IMR-90 (cell line): ENCODE results near the gene FAM83C. TPM values are rescaled to one million over a fixed set of nuclear protein-coding genes. Genes with fewer than 3 reads are reported as not detected.

Source experiments
- ATAC-seq: fragments of 200-7000 bp; cut with Tn5 transposase; 2 replicates; pipeline ENCODE4 v1.9.1; 2020; ENCODE audit warnings: low read depth, mild to moderate bottlenecking, moderate library complexity
- BruUV-seq: library from RNA; stranded (reverse); fragments of 400-500 nt; replicated peaks from 2 replicates; lab custom pipeline; 2021; lab: Mats Ljungman, UMichigan
- CTCF ChIA-PET: fragments of 300-600 bp; formaldehyde crosslinking; extraction: SDS; loops from one replicate; lab custom pipeline; 2021; ENCODE audit warnings: antibody characterized with exemption; lab: Yijun Ruan, JAX
- POLR2A ChIA-PET: fragments of 300-600 bp; sonication (Branson Sonifier 250); formaldehyde crosslinking; loops from one replicate; lab custom pipeline; 2022; ENCODE audit warnings: antibody characterized with exemption; ENCODE audit not compliant: unreplicated experiment; lab: Charles Lee
- DNase-seq: peaks from one replicate; pipeline ENCODE4 v3.0.0; 2013
- H2AFZ ChIP-seq: replicated peaks from 2 replicates; pipeline ENCODE3; 2013; ENCODE audit warnings: low read length, mild to moderate bottlenecking; ENCODE audit not compliant: poor library complexity
- H2AK5ac ChIP-seq: 2 replicates; pipeline ENCODE4 v1.6.1; 2013; ENCODE audit warnings: low read depth, low read length, inconsistent platforms
- H2AK9ac ChIP-seq: replicated peaks from 2 replicates; pipeline ENCODE3; 2013; ENCODE audit warnings: mild to moderate bottlenecking, low read depth, low read length, moderate library complexity; ENCODE audit not compliant: poor library complexity
- H2BK120ac ChIP-seq: 2 replicates; pipeline ENCODE4 v1.6.1; 2013; ENCODE audit warnings: low read depth, low read length, inconsistent platforms
- H2BK15ac ChIP-seq: 3 replicates; pipeline ENCODE4 v1.6.1; 2013; ENCODE audit warnings: low read depth, low read length, inconsistent platforms
- H2BK20ac ChIP-seq: 2 replicates; pipeline ENCODE4 v1.6.1; 2013; ENCODE audit warnings: low read depth, mild to moderate bottlenecking, inconsistent platforms, low read length, moderate library complexity
- H2BK5ac ChIP-seq: 2 replicates; pipeline ENCODE4 v1.6.1; 2013; ENCODE audit warnings: mild to moderate bottlenecking, low read depth, low read length, inconsistent platforms; ENCODE audit not compliant: poor library complexity, severe bottlenecking
- H3K14ac ChIP-seq: replicated peaks from 2 replicates; pipeline ENCODE4 v1.6.1; 2013; ENCODE audit warnings: low read depth, low read length, inconsistent platforms
- H3K18ac ChIP-seq: 2 replicates; pipeline ENCODE4 v1.6.1; 2013; ENCODE audit warnings: low read depth, low read length, control low read depth
- H3K23ac ChIP-seq: 2 replicates; pipeline ENCODE4 v1.6.1; 2013; ENCODE audit warnings: low read depth, low read length, inconsistent platforms
- H3K27ac ChIP-seq: 2 replicates; pipeline ENCODE4 v1.5.1; 2013; ENCODE audit warnings: mild to moderate bottlenecking, control low read depth, low read length; ENCODE audit not compliant: insufficient read depth
- H3K27me3 ChIP-seq: 2 replicates; pipeline ENCODE4 v1.6.1; 2013; ENCODE audit warnings: low read length; ENCODE audit not compliant: control insufficient read depth, insufficient read depth
- H3K36me3 ChIP-seq: 2 replicates; pipeline ENCODE4 v1.6.1; 2013; ENCODE audit warnings: low read length, mixed read lengths; ENCODE audit not compliant: control insufficient read depth, insufficient read depth
- H3K4ac ChIP-seq: 2 replicates; pipeline ENCODE4 v1.6.1; 2013; ENCODE audit warnings: low read depth, low read length, inconsistent platforms
- H3K4me1 ChIP-seq: 2 replicates; pipeline ENCODE4 v1.6.1; 2013; ENCODE audit warnings: low read length, mixed read lengths; ENCODE audit not compliant: control insufficient read depth, insufficient read depth
- H3K4me2 ChIP-seq: 2 replicates; pipeline ENCODE4 v1.6.1; 2013; ENCODE audit warnings: low read depth, mild to moderate bottlenecking, control low read depth, low read length, moderate library complexity
- H3K4me3 ChIP-seq: 2 replicates; pipeline ENCODE4 v1.5.1; 2013; ENCODE audit warnings: low read depth, mild to moderate bottlenecking, control low read depth, low read length, moderate library complexity; ENCODE audit not compliant: insufficient read depth
- H3K56ac ChIP-seq: 2 replicates; pipeline ENCODE4 v1.6.1; 2013; ENCODE audit warnings: low read length, inconsistent platforms; ENCODE audit not compliant: insufficient read depth; ENCODE audit errors: extremely low read depth
- H3K79me1 ChIP-seq, 2 experiments: 2 replicates each; pipeline ENCODE4 v1.6.1; 2013; ENCODE audit warnings: low read length in 2 of 2, inconsistent platforms in 1 of 2, low read depth in 1 of 2
- H3K9ac ChIP-seq: 2 replicates; pipeline ENCODE4 v1.6.1; 2013; ENCODE audit warnings: low read depth, low read length, control low read depth
- H3K9me1 ChIP-seq: 2 replicates; pipeline ENCODE4 v1.6.1; 2013; ENCODE audit warnings: low read length, inconsistent platforms; ENCODE audit not compliant: insufficient read depth
- H3K9me3 ChIP-seq: 2 replicates; pipeline ENCODE4 v1.6.1; 2013; ENCODE audit warnings: low read length; ENCODE audit not compliant: control insufficient read depth, insufficient read depth
- H4K20me1 ChIP-seq: 2 replicates; pipeline ENCODE4 v1.6.1; 2013; ENCODE audit warnings: low read length, inconsistent platforms; ENCODE audit not compliant: insufficient read depth
- H4K5ac ChIP-seq: 2 replicates; pipeline ENCODE4 v1.6.1; 2013; ENCODE audit warnings: mild to moderate bottlenecking, low read depth, low read length, control low read depth
- H4K8ac ChIP-seq, 2 experiments: 2 replicates each; pipeline ENCODE4 v1.6.1; 2013; ENCODE audit warnings: low read depth in 2 of 2, low read length in 2 of 2, control low read depth in 1 of 2, inconsistent platforms in 1 of 2
- H4K91ac ChIP-seq: 2 replicates; pipeline ENCODE4 v1.6.1; 2013; ENCODE audit warnings: low read depth, low read length, inconsistent platforms; ENCODE audit not compliant: insufficient read depth
- CEBPB ChIP-seq: IDR thresholded peaks from 2 replicates; pipeline ENCODE4 v1.6.1; 2012; ENCODE audit warnings: low read depth, low read length, improper control_type of control experiment
- FOS ChIP-seq: fragments of 150-350 bp; IDR thresholded peaks from 2 replicates; pipeline ENCODE4 v1.6.1; 2016; ENCODE audit warnings: low read depth, low read length
- MXI1 ChIP-seq: IDR thresholded peaks from 2 replicates; pipeline ENCODE4 v1.6.1; 2012; ENCODE audit warnings: low read depth, mild to moderate bottlenecking, low read length, moderate library complexity, borderline replicate concordance
- RAD21 ChIP-seq: IDR thresholded peaks from 2 replicates; pipeline ENCODE4 v1.6.1; 2012; ENCODE audit warnings: low read length, improper control_type of control experiment
- WGBS, 2 experiments: methylation state at CpG; one replicate each; pipeline versions ENCODE4 v1.1.5 to v1.1.7; 2013; ENCODE audit warnings: missing lambda C conversion rate in 2 of 2; ENCODE audit not compliant: insufficient read length in 1 of 2; ENCODE audit errors: extremely low coverage in 2 of 2; 5-methylcytosine and 5-hydroxymethylcytosine counted together
- dilution Hi-C: fragments of 300-500 bp; cut with HindIII; formaldehyde crosslinking; loops from one replicate; pipeline ENCODE4 v1.14.3; 2018; ENCODE audit warnings: low sequenced_read_pairs; ENCODE audit not compliant: unreplicated experiment
- in situ Hi-C: fragments of 300-500 bp; cut with MboI; formaldehyde crosslinking; loops from 3 replicates; pipeline ENCODE4 v1.14.3; 2019; ENCODE audit warnings: low sequenced_read_pairs, inconsistent platforms, mixed read lengths
- intact Hi-C: fragments of 100-400 bp; cut with micrococcal nuclease; formaldehyde crosslinking; loops from 2 replicates; pipeline ENCODE4 v1.10.0; 2022
- polyA plus RNA-seq, 3 experiments: library from polyadenylated mRNA; depleted of rRNA; stranded (reverse); fragments of >200 nt; gene quantifications; 2 replicates each; pipeline ENCODE4 v1.2.3, GENCODE V29; 2012; ENCODE audit warnings: low replicate concordance in 1 of 3
- total RNA-seq: library from RNA; depleted of rRNA; stranded (reverse); fragments of >200 nt; gene quantifications from 2 replicates; pipeline ENCODE4 v1.2.3, GENCODE V29; 2012; rRNA removed

The FAM83C gene
- total and polyA plus RNA-seq, 2 of the 4 experiments (the other 2 are of a cell fraction) = 0.02 TPM; not detected in 1

DNA sequence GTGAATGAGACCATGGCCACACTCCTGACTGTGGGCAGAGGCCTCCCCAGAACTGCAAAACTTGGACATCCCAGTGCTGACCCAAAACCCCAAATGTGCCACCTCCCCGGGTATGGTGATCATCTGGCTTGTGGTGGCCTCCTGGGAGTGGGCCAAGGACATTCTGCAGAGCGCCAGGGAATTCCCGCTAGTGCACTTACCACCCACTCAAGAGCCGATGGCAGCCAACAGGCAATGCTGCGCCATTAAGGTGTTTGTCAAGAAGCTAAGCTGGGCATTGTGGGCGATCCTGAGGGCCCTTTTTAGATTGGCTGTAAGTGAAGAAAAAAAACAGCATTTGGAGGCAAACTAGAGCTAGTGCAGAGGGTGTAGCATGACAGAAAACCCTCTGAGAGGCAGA lies 56.3 kb downstream of the FAM83C start:
- H3K23ac ChIP-seq = no peak overlapping the region
- H3K4ac ChIP-seq = no peak overlapping the region
- H2AFZ ChIP-seq = no peak overlapping the region
- no TSS peak for BruUV-seq
- H2BK5ac ChIP-seq = no peak overlapping the region
- peaks cover 2% of the 10 kb centered on the region; the same call in 1 of the 2 replicates for H3K27me3 ChIP-seq
- ATAC-seq = no peak
- no peak overlapping the region for H3K27ac ChIP-seq
- 0 out of 2 replicates have a peak, but pooled peaks cover 2% of the 10 kb centered on the region for H3K36me3 ChIP-seq
- POLR2A ChIA-PET = no interaction called here
- H4K8ac ChIP-seq = no peak overlapping the region
- H4K91ac ChIP-seq = no peak overlapping the region
- peaks cover 3% of the 10 kb centered on the region for H3K9me3 ChIP-seq
- H3K4me2 ChIP-seq = no peak overlapping the region
- no peak overlapping the region for H2BK15ac ChIP-seq
- dilution Hi-C loops = no loop called here
- in situ Hi-C loops = no loop called here
- intact Hi-C loops = no loop called here
- peaks cover 5% of the 10 kb centered on the region for H3K4me1 ChIP-seq
- no peak overlapping the region for H3K56ac ChIP-seq
- H3K18ac ChIP-seq = no peak overlapping the region
- no peak overlapping the region for H2BK20ac ChIP-seq
- no peak overlapping the region for H2AK9ac ChIP-seq
- H2AK5ac ChIP-seq = no peak overlapping the region
- 0 out of 2 replicates have a peak, but pooled peaks cover 3% of the 10 kb centered on the region for H3K9me1 ChIP-seq
- H3K79me1 ChIP-seq = no peaks in the 10 kb centered on the region
- H3K14ac ChIP-seq = no peak overlapping the region
- no peak for DNase-seq
- CTCF ChIA-PET = no interaction called here
- no peak overlapping the region for H2BK120ac ChIP-seq
- no CpG with 5 or more reads among the region's 6 CpGs for WGBS, 2 experiments
- H3K9ac ChIP-seq = no peak overlapping the region
- H4K5ac ChIP-seq = no peak overlapping the region
- no peak overlapping the region for H3K4me3 ChIP-seq
- TF ChIP-seq MXI1 (no peak), CEBPB (no peak), RAD21 (no peak), FOS (no peak)
- H4K20me1 ChIP-seq = 0 out of 2 replicates have a peak, but pooled peaks cover 2% of the 10 kb centered on the region

Other genes starting within 250 kb of the FAM83C start
- gene TRPC4AP, start 199.6 kb downstream of the FAM83C start, total RNA-seq = 39.4 and 41.0 TPM in 2 replicates
- gene TRPC4AP, start 199.6 kb downstream of the FAM83C start, polyA plus RNA-seq (2012; rRNA removed) = 77.6 and 81.0 TPM in 2 replicates
- 22.5 and 27.4 TPM in 2 replicates for gene EDEM2, start 145.1 kb downstream of the FAM83C start, total RNA-seq
- gene EDEM2, start 145.1 kb downstream of the FAM83C start, polyA plus RNA-seq (2012; rRNA removed) = 17.1 and 19.0 TPM in 2 replicates
- 25.0 and 36.4 TPM in 2 replicates for gene PROCR, start 120.4 kb downstream of the FAM83C start, total RNA-seq
- 41.9 and 60.5 TPM in 2 replicates for gene PROCR, start 120.4 kb downstream of the FAM83C start, polyA plus RNA-seq (2012; rRNA removed)
- 0.36 and 0.56 TPM in 2 replicates for gene MMP24, start 65.7 kb downstream of the FAM83C start, total RNA-seq
- 0.79 and 0.86 TPM in 2 replicates for gene MMP24, start 65.7 kb downstream of the FAM83C start, polyA plus RNA-seq (2012; rRNA removed)
- 5.9 and 7.2 TPM in 2 replicates for gene MMP24OS, start 14.3 kb downstream of the FAM83C start, total RNA-seq
- gene MMP24OS, start 14.3 kb downstream of the FAM83C start, polyA plus RNA-seq (2012; rRNA removed) = 64.9 and 67.6 TPM in 2 replicates
- gene EIF6, start 7.7 kb downstream of the FAM83C start, total RNA-seq = 215 and 227 TPM in 2 replicates
- gene EIF6, start 7.7 kb downstream of the FAM83C start, polyA plus RNA-seq (2012; rRNA removed) = 215 and 258 TPM in 2 replicates
- gene UQCC1, start 119.5 kb upstream of the FAM83C start, total RNA-seq = 28.7 and 30.8 TPM in 2 replicates
- 35.6 and 36.4 TPM in 2 replicates for gene UQCC1, start 119.5 kb upstream of the FAM83C start, polyA plus RNA-seq (2012; rRNA removed)
- 27.5 and 32.6 TPM in 2 replicates for gene GDF5, start 145.8 kb upstream of the FAM83C start, total RNA-seq
- 24.6 and 28.2 TPM in 2 replicates for gene GDF5, start 145.8 kb upstream of the FAM83C start, polyA plus RNA-seq (2012; rRNA removed)
- 35.1 and 38.3 TPM in 2 replicates for gene CEP250, start 163.2 kb upstream of the FAM83C start, total RNA-seq
- gene CEP250, start 163.2 kb upstream of the FAM83C start, polyA plus RNA-seq (2012; rRNA removed) = 22.7 and 23.9 TPM in 2 replicates
- gene C20orf173, start 237.2 kb upstream of the FAM83C start, total RNA-seq = not detected in 2 replicates
- not detected in 2 replicates for gene C20orf173, start 237.2 kb upstream of the FAM83C start, polyA plus RNA-seq (2012; rRNA removed)
- gene ERGIC3, start 249.7 kb upstream of the FAM83C start, total RNA-seq = 438 and 487 TPM in 2 replicates
- gene ERGIC3, start 249.7 kb upstream of the FAM83C start, polyA plus RNA-seq (2012; rRNA removed) = 434 and 437 TPM in 2 replicates